ENCODE measurements around the gene GNA14.

Gene GNA14

GRCh38 chr9:77456829-77457437 lies 191.2 kb downstream of the GNA14 start:
- peak; percentile 91 for TF ChIP-seq CTCF (IDR thresholded peaks at IDR 0.05; ENCODE audit: insufficient read depth, missing control alignments)
- DNase-seq (ENCODE audit: insufficient read length, low spot score): no peak
- no peak for FAIRE-seq

- no peak for DNase-seq (ENCODE audit: insufficient read length, low spot score)
- TF ChIP-seq CTCF (IDR thresholded peaks at IDR 0.05; ENCODE audit: insufficient read depth, missing control alignments): peak; percentile 41
- FAIRE-seq: no peak
Measured at GRCh38 chr9:77455312-77455927, 192.7 kb downstream of the GNA14 start.

- DNase-seq (ENCODE audit: insufficient read length, low spot score): no peak
- no peak for TF ChIP-seq CTCF (IDR thresholded peaks at IDR 0.05; ENCODE audit: insufficient read depth, missing control alignments)
- FAIRE-seq: no peak
Measured at GRCh38 chr9:77454663-77455062, 193.5 kb downstream of the GNA14 start.

GRCh38 chr9:77453825-77454647 lies 194.1 kb downstream of the GNA14 start:
- FAIRE-seq: no peak
- no peak for DNase-seq (ENCODE audit: insufficient read length, low spot score)
- TF ChIP-seq CTCF (IDR thresholded peaks at IDR 0.05; ENCODE audit: insufficient read depth, missing control alignments): no peak

GRCh38 chr9:77451507-77451906 lies 196.6 kb downstream of the GNA14 start:
- FAIRE-seq (no peak), DNase-seq (ENCODE audit: insufficient read length, low spot score) (no peak)
- no peak for TF ChIP-seq CTCF (IDR thresholded peaks at IDR 0.05; ENCODE audit: insufficient read depth, missing control alignments)

- no peak for DNase-seq (ENCODE audit: insufficient read length, low spot score)
- TF ChIP-seq CTCF (IDR thresholded peaks at IDR 0.05; ENCODE audit: insufficient read depth, missing control alignments): no peak
Measured at GRCh38 chr9:77450085-77450475, 198.0 kb downstream of the GNA14 start.

More at GRCh38 chr9:77450085-77450475, 198.0 kb downstream of the GNA14 start:
- FAIRE-seq: no peak

Data from D721Med (cell line).